GM19238 (cell line): Measurements from ENCODE around the gene LRRC40.

Experiments used
- DNase-seq: peaks from one replicate; pipeline ENCODE4 v3.0.0; 2011; ENCODE audit warnings: low spot score; ENCODE audit not compliant: insufficient read length

LRRC40 gene

DNA sequence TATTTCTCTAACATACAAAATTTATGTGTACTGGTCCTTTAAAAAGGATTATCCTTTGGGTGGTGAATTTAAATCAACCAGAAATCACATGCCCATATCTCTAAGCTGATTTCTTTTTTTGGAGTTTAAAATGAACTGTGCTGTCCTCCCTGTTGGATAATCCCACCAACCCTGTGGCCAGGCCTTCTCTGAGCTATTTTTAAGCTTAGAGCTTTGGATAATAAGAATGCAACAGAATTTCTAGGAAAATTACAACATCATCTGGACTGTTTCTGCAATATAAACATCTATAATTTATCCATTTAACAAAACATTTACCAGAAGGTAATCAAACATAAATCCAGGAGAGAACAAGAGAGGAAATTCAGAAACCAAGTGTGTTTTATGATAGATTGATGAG is 88.3 kb downstream of the LRRC40 start:
- DNase-seq = no peak

DNA sequence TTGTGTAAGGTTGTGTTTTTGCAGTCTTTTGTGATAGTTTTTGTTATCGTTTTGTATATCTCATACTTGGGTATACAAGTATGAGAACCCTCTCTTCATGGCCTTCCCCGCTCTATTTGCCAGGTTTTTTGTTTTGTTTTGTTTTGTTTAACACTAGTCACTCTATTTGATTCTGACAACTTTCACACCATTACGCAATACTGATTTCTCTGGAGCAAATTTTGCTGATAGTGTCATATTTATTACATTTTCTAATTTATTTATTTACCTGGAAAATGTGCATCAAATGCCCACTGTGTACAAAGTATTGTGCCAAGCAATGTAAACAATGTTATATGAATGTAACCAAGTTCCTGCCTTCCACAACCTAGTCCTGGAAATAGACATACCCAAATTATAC is 90.1 kb downstream of the LRRC40 start:
- DNase-seq = no peak

DNA sequence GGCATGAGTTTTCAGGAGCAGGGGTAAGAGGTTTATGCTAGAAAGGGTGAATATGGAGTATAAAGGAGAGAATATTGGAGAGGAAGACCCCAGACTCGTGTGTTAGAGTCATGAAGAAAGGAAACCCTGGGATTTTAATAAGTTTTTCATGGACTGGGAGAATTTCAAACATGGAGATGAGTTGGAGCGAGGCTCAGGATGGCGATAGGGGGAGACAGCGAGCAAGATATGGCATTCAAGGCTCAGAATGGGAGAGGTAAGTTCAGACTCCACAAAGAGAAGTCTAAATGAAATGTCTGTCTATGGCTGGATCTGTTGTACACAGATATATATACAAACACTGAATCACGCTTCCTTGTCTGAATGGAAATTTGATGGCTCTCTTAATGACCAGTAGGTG is 92.5 kb downstream of the LRRC40 start:
- DNase-seq = no peak

DNA sequence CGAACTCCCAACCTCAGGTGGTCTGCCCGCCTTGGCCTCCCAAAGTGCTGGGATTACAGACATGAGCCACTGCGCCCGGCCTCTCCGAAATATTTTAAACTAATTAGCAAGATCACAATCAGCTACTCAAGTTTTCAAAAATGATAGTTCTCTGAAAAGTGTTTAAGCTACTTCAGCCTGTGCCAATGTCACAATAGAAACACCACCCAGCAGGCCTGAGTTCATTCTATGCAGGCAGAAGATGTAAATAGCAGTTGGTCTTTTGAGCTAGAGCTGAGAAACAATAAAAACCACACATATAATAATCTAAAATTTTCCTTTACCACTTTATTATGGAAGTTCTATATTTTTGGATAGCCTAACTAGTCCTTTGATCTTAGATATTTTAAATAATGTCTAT is 96.1 kb downstream of the LRRC40 start:
- no peak for DNase-seq

DNA sequence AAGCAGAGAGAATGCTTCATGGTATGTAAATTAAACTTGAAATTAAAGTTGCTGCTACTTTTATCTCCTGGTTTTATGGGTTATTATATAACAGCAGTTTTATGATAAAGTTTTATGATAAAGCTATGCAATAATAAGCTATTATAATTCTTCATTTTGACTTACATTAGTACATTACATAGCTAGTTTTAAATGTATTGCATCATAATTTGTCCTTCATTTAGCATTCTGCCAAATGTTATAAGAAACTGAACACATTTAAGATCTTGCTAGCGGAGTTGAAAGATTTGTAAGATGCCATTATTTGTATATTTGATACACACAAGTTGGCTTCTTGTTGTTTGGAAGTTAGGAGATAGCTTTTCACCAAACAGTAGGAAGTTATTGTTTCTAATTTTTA is 101.6 kb downstream of the LRRC40 start:
- no peak for DNase-seq

DNA sequence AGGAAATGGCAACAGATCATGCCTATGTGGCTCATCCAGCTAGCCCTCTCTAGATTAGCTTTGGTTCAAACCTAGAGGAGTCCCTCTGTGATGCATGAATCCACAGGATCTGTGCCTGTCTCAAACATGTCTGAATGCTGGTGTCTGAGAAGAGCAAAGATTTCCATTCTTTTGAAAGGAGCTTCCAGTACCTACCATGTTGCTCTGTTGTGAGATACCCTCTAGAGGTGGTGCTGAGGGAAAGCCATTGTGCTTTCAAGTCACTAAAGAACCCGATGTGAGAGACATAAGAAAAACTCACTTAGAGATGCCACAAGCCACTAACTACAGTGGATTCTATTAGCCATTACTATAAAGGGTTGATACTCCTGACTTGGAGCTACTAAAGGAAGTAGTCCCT is 103.6 kb downstream of the LRRC40 start:
- DNase-seq = no peak

DNA sequence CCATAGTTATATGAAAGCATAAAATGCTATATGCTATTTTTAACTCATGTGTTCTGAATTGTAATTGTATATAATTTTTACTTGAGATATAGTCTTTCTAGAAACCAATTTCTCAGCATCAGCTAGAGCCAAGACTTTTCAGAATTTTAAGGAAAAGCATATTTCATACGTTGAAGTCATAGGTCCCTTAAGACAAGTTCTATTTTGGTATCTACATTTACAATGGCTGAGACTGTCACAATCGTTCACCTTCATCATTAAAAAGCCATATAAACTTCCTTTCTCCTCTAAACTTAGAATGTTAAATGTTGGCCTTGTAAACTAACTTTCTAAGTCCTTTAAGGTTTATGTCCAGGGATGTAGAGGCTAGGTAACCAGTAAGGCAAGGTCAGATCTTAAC is 104.1 kb downstream of the LRRC40 start:
- no peak for DNase-seq
